HG03039 (cell line): ENCODE results near the gene ZDHHC21.

Experiments
- ATAC-seq: cut with Tn5 transposase; IDR thresholded peaks from one replicate; pipeline ENCODE4 v1.9.1; 2021; ENCODE audit warnings: mild to moderate bottlenecking, moderate library complexity; ENCODE audit not compliant: unreplicated experiment

ZDHHC21 gene

GRCh38 chr9:14618836-14619420 lies 74.3 kb downstream of the ZDHHC21 start:
- ATAC-seq = no peak

- peak; percentile 68 for ATAC-seq
These were observed 76.8 kb downstream of the ZDHHC21 start for GRCh38 chr9:14616188-14616982.

GRCh38 chr9:14608540-14608939 lies 84.7 kb downstream of the ZDHHC21 start:
- ATAC-seq = no peak

DNA sequence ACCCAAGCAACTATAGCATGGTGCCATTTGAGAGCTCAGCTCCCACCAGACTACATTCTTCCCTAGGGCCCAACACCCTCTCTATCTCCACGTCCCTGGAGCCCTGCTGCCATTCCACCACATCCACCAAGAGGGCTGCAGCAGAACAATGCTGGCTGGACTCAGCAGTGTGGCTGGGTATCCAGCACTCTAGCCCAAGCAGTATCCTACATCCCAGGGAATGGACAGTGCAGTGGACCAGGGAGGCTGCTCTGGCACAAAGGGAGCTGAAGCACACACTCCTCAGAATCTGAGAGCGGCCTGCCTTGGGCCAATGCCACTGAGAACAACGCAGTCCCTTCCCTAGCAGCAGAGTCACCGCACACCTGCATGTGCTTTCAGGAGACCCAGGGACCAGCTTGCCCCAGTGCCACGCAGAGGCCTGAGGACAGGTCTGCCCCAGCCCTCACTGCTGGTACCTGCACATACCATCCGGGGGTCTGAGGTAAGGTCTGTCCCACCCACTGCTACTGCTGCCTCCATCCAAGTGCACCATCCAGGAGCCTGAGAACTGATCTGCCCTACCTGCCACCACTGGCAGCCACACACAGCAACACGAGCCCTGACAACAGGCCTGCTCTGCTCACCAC lies 95.9 kb downstream of the ZDHHC21 start:
- ATAC-seq = no peak

DNA sequence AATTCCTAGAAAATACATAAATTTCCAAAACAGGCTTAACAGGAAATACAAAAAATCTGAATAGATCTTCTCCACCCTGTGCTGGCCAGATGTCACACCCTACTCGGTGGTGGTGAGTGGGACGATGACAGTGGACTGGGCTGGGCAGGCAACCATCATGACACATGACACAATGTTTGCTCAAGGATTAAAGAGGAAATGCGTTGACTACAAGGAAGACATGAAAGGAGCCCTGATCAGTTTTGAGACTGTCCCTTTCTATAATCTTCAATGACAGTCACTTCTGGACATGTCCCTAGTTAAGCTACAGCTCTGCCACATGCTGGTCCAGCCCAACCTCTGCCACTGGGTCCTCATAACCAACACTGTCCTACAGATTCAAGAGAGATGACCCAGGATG lies 99.8 kb downstream of the ZDHHC21 start:
- no peak for ATAC-seq

DNA sequence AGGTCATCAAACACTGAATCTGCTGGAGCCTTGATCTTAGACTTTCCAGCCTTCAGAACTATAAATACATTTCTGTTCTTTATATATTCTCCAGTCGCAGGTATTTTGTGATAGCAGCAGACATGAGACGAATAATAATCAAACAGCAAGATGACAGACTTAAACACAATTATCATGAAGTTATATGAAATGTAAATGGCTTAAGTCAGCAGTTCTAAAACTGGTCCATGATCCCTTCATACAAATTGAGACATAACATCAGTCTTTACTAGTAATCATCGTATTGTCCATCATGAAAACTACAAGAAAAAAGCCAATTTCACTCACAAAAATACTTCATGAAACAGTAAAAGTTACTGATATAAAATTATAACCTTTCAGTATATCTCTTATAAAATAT lies 101.8 kb downstream of the ZDHHC21 start:
- no peak for ATAC-seq

DNA sequence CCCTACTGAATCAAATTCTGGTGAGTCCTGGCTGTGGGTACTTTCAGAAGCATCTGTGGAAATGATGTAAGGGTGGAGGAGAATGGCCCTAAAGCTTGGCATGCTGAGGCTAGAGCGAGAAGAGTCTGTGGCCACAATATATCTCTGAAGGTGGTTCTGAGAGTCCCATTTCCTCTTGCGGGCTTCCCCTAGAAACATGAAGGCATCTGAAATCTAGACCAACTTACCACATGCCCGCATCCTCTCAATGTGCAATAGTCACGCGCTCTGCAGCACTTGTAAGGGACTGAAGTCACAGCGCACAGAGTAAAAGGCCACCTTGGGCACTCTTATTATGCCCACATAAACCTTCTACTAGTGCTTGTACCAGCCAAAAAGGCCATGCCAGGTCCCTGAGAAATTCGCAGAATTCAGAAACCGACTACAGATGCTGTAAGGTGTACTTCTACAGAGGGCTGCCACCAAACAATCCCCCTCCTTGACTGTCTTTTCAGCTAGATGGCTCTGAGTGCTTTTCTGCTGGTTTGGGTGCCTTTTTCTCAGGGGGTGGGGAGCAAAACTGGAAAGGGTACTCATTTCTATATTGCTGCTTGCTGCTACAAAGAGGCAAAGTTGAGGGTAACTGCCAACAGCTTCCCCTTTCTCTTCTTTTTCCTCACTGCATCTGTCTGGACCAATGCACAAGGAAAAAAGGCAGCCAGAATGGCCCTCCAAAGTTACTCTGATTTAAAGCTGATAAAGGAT lies 107.3 kb downstream of the ZDHHC21 start:
- ATAC-seq = peak; percentile 100

DNA sequence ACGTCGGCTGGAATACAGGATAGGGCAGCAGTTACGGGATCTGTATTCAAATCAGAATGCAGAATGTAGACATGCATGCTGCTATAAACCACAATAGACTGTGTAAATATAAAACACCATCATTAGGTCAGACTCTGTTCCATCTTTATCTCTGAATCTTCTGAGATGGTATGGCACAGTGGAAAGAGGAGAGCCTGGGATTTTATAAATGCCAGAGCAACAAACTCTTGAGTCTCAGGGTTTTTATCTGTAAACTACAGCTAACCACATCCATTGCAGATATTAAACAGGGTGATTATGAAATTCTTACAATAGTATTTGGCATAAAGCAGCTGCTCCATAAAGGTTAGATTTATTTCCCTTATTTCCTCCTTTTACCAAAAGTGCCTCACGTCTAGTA lies 108.7 kb downstream of the ZDHHC21 start:
- no peak for ATAC-seq

DNA sequence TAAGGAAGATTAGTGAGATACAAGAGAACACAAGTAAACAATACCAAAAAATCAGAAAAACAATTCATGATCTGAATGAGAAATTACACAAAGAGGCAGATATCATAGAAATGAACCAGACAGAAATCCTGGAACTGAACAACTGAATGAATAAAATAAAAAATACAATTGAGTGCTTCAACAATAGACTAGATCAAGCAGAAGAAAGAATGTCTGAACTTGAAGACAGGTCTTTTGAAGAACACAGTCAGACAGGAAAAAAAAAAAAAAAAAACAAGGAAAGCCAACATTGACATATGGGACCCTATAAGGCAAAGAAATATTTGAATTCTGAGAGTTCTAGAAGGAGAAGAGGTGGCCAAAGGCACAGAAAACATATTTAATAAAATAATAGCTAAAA lies 115.2 kb downstream of the ZDHHC21 start:
- ATAC-seq = no peak

DNA sequence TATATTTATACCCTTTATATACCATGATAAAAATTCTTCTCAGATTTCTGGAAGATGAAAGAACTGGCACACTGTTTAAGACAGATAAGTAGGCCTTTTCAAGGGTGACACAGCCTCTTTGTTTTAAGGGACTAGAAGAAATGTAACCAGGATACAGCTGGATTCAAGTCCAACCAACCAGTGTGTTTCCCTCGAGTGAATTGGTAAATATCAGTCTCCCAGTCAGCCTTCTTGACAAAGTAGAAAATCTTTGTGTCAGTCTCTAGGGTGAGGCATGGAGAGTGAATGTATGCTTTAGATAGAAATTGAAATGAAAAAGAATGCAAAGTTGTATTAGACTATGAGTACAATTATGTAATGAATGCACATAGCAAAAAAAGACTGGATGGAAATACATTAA lies 119.1 kb downstream of the ZDHHC21 start:
- no peak for ATAC-seq

DNA sequence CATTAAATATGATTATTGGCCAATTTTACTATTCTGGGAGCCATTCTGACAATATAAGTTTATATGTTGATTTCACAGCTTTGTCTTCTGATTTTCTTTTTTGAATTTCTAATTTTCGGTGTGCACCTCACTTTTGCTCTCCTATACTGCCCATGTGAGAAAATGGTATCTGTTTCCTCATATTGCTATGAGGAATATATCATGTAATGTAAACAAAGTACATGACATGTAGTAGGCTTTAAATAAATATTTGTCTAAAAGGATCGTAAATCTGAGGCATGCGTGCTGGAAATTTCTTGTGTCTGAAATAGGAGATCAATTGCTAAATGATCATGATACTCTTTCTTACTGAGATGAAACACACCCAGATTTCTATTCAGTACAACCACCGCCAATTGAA lies 119.9 kb downstream of the ZDHHC21 start:
- no peak for ATAC-seq

DNA sequence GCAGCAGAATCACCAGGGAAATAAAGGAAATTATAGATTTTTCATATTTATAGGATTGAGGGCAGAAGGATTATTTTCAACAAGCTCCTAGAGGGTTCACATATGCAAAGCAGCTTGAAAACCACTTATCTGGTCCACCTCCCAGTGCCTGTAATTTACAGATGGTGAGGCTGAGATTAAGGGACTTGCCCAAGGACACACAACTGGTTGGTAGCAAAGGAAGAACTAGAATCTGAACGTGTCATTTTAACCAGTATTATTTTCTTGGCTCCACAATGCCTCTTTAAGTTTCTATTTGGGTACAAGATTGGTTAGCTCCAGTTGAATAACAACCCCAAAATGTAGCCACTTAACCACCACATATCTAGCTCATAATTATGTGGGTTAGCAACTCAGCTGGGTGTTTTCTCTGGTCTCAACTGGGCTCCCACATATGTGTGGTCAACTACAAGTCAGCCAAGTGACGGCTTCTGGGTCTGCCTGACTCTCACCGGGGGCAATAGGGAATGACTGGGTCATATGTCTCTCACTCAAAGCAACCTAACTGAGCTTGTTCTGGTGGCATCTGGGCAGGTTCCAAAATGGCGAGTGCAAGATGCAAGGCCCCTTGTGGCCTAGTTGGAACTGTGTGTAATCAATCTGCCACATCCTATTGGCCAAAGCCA lies 127.7 kb downstream of the ZDHHC21 start:
- no peak for ATAC-seq

DNA sequence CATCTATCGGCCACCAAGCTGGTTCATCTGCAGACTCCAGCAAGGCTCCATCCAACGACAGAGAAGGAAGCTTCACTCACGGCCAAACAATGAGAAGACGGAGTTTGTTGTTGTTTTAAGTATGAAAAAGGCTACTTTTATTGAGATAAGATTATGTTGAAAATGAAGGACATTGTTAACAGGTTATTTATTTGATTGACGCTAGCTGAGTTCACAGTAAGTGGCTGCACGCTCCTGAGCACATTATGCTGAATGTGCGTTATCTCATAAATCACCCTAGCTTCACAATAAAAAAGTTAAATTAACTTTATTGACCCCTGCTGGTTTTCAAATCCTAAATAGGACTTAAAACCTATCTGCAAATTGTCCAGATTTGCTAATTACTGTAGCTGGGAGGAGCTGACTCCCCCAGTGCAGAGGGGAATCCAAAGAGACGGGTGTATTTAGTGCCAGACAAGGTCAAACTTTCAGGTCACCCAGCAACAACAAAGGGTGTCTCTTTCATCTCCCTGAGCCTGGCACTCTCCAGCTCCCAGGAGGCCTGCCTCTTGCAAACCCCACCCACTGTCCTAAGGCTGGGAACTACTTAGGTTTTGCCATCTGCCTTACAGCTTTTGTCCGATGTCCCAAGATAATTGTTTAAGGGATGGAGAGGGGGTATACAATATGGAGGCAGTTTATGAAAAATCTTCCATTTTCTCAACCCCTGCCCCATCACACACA lies 129.2 kb downstream of the ZDHHC21 start:
- ATAC-seq = no peak

DNA sequence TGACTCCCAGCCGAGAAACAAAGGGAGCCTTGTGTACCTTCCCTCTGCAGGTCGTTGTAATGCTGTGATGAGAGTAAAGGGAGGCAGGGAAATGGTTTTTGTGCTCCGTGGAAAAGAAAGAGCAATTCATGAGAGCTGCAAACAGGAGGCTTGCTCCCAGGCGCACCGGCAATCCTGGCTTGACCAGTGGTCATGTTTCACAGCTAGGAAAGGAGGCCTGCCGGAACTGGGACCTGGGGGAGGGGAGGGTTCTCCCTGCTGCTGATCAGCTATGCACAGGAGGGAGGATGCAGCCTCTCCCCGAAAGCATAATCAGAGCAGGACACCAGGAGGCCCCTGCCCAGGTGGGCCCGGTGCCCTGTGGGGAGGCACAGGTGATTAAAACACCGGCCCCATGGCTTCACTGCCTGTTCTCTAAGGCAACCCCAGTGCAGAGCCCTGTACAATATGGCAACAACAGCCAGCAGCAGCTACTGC lies 131.3 kb downstream of the ZDHHC21 start:
- ATAC-seq = no peak
